Mucosa of gallbladder (tissue), 1 donor: ENCODE results near the gene ELK4. TPM values are rescaled to one million over a fixed set of nuclear protein-coding genes. Genes with fewer than 3 reads are reported as not detected.

ENCODE experiments used
- DNase-seq: peaks from one replicate; pipeline ENCODE4 v3.0.0-alpha.2; 2020; ENCODE audit warnings: low spot score
- total RNA-seq: library from RNA; stranded (reverse); gene quantifications from one replicate; pipeline ENCODE4 v1.2.1, GENCODE V29; 2021
- donor health status: DM: no; HTN: no; CAD: no.

Gene ELK4
- total RNA-seq, 1 donor from 2014 or later: 74.8 TPM

DNA sequence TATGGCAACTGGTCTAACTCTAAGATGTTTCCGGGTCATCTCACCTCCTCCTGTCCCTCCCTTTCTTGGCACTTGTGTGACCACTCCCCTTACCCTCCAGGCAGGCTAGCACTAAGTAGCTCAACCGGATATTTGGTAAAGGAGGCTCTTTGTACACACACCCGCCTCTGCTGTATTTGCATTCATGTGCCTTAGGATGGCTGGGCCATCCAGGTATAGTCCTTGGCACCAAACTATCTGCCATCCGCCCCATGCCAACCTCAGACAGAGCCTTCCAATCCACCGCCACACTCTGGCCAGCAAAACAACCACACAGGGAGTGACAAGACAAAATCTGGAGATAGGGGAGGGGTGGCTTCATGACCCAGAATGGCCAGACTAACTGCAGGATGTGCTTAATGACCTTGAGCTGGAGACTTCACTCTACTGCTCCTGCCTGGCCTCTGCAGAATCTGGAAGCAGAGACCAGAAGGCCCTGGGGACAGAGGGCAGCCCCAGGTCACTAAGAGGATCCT lies 67.8 kb downstream of the ELK4 start:
- no peak for DNase-seq

DNA sequence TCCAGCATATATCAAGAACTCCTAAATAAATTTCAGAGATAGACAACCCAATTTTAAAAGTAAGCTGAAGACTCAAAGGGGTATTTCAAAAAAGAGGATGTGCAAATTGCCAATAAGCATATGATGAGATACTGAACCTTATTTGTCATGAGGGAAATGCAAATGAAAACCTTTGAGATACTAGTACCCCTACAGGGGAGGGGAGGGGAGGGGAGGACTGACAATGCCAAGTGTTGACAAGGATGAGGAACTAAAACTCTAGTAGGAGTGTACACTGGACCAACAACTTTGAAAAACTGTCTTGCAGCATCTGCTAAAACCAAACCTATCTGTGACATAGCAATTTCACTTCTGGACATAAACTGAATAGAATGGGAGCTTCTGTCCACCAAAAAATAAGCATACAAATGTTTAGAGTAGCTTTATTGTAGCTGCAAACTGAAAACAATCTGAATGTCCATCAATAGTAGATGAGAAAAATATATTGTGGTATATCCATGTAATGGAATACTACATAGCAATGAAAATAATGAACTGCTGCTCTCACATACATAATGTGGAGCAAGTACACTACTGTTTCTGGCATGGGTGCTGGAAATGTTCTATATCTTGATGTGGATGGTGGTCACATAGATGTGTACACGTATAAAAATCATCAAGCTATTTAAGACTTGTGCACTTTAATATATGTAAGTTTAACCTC lies 70.2 kb downstream of the ELK4 start:
- no peak for DNase-seq

Other genes starting within 250 kb of the ELK4 start
- gene LEMD1, start 210.0 kb downstream of the ELK4 start, total RNA-seq: 1.0 TPM
- gene BLACAT1, start 176.0 kb downstream of the ELK4 start, total RNA-seq: 0.81 TPM
- gene CDK18, start 127.3 kb downstream of the ELK4 start, total RNA-seq: 76.4 TPM
- 13.6 TPM for gene SLC45A3, start 48.5 kb upstream of the ELK4 start, total RNA-seq
- gene NUCKS1, start 118.2 kb upstream of the ELK4 start, total RNA-seq: 133 TPM
- gene RAB29, start 143.5 kb upstream of the ELK4 start, total RNA-seq: 30.1 TPM
- 40.5 TPM for gene SLC41A1, start 181.2 kb upstream of the ELK4 start, total RNA-seq
- gene PM20D1, start 218.1 kb upstream of the ELK4 start, total RNA-seq: 0.26 TPM